HCEC 1CT (cell line): ENCODE measurements around the gene NAXD.
"Not testable (repeated sequence)": the region's sequence is repeated elsewhere in the genome, so short reads cannot be mapped to it uniquely, and the experiment has no call there.

ENCODE experiments used
- DNase-seq: peaks from one replicate; pipeline ENCODE4 v3.0.0-alpha.2; 2017

NAXD gene

DNA sequence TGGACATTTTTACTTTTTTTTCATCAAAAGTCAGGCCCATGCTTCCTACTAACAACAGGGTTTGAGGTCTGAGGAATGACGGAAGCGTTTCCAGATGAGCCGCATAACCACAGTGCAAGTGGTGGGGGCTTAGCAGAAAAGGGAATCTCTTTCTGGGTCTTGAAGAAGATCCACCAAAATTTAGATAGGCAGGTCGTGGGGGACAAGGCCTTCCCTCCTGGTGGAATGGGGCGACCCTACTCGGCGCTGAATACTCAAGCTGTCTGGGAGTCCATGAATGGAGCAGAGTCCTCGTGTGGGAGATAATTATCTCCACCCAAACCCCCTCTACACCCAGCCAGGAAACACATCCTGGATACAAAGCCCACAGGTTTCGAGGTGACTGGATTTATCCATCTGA lies 53.7 kb downstream of the NAXD start:
- no peak for DNase-seq

DNA sequence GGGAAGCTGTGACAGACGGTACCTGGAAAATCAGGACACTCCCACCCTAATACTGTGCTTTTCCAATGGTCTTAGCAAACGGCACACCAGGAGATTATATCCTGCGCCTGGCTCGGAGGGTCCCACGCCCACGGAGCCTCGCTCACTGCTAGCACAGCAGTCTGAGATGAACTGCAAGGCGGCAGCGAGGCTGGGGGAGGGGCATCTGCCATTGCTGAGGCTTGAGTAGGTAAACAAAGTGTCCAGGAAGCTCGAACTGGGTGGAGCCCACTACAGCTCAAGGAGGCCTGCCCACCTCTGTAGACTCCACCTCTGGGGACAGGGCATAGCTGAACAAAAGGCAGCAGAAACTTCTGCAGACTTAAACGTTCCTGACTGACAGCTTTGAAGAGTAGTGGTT lies 54.5 kb downstream of the NAXD start:
- DNase-seq, result not testable (repeated sequence)

DNA sequence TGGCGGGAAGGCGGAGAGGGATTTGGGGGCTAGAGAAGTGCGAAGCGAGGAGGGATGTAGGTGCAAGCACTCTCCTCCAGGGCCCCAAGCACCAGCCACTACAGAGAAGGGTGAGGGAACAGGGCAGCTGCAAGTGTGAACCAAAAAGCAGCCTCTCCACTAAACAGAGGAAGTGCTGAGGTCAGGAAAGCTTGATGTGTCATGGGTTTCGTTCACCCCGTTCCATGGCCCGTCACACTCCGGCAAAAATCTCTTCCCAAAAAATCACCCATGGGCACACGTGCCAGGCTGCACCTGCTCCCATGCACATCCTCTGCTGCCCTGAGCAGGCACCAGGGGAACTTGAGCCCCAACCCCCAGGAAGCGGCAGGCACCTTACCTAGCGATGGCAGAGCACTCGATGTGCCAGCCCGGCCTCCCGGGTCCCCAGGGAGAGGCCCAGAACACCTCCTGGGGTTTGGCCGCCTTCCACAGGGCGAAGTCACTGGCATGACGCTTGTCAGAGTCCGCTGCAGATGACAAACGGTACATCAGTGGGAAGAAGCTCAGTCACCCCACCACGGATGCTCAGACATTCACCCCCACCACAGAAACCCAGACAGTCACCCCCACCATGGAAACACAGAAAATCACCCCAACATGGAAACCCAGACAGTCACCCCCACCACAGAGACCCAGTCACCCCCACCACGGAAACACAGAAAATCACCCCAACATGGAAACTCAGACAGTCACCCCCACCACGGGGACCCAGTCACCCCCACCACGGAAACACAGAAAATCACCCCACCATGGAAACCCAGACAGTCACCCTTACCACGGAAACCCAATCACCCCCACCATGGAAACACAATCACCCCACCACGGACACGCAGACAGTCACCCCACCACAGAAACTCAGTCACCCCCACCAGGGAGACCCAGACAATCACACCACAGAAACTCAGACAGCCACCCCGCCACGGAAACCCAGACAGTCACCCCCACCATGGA lies 61.5 kb downstream of the NAXD start:
- DNase-seq, result no peak

DNA sequence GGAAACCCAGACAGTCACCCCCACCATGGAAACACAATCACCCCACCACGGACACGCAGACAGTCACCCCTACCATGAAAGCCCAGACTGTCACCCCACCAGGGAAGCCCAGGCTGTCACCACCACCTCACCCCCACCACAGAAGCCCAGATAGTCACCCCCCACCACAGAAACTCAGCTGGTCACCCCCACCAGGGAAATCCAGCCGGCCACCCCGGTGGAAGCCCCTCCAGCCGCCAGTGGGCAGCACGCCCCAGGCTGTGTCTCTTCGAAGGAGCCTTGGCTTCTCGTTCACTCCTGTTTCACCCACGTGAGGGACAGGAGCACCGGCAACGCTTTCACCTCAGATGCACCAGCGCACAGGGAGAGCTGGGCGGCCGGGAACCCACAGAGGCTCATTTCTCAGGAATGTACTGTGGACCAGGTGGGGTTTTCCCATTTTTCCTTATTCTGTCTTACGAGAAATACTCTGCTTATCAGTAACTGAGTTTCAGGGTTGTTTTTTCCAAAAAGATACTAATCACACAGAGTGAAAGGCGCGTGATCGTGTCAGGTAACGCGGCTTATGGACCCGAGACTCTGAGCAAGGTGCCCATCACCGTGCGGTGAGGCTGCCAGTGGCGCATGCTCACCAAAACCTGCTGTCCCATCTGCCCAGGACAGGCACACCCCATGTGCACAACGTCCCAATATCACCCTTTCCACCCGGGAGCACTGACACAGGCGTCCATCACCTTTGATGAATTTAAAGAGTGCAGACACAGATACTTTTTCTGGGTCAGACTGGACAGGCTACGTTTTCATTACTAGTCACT lies 62.6 kb downstream of the NAXD start:
- no peak for DNase-seq

GRCh38 chr13:110680852-110681251 lies 65.5 kb downstream of the NAXD start:
- DNase-seq, result no peak

DNA sequence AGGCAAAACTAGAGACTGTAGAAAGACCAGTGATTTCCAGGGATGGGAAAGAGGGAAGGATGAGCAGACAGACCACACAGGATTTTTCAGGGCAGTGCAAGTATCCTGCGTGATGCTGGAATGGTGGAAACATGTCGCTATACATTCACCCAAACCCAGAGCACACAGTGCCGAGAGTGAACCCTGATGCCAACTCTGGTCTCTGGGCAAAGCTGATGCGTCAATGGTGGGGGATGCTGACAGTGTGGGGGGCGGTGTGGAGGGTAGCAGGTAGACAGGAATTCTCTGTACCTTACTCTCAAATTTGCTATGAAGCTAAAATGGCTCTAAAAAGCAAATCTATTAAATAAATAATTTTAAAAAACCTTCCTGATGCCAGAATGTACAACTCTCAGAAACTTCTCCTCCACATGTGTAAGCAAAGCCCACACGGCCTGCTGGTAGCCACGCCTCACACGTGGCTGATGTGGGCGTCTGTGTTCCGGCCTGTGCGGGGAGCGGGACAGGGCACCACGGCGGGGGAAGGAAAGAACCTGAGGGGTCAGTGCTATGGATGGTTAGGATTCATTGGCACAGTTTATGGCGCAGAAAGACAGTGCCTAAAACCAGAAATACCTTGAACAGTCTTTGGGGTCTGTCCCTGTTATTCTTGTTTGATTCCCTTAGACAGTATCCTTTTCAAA lies 66.7 kb downstream of the NAXD start:
- DNase-seq, result no peak

GRCh38 chr13:110682746-110683145 lies 67.4 kb downstream of the NAXD start:
- DNase-seq, result no peak

GRCh38 chr13:110683203-110683883 lies 68.0 kb downstream of the NAXD start:
- DNase-seq, result no peak

- no peak for DNase-seq
Measured at GRCh38 chr13:110683921-110684320, 68.6 kb downstream of the NAXD start.

GRCh38 chr13:110684388-110685056 lies 69.2 kb downstream of the NAXD start:
- DNase-seq, result no peak

- no peak for DNase-seq
Measured at GRCh38 chr13:110685305-110686020, 70.1 kb downstream of the NAXD start.

DNA sequence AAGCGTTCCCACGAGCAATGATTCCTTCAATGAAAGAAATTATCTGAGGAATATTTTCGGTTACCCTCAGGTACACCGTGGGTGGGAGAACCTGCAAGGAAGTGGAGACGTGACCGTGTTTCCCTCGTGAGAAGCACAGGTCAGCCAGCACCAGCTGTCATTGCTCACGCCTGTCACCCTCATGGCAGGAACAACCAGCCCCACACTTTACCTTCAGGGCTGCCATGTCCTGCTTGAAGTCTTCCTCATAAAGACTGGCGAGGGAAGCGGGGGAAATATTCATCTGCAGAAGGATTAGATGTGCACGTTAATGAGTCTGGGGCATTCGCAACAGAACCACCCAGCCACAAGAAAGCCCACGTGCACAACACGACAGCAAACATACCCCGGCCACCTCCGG lies 72.4 kb downstream of the NAXD start:
- DNase-seq, result no peak

DNA sequence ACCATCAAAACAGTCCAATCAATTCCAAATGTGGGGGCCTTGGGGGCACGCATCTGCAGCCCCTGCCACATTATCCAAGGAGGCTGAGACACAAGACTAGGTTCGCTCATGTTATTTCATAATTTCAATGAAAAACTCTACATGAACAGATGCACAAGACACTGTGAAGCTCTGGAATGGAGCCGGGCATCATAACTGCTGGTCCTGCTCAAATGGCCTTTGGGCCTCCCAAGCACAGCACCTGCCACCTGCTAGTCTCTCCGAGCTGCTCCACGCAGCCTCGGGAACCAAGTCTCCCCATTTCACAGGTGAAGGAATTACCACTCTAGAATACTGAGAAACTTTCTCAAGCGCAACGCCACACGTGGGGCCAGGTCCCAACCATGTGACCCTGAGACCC lies 73.7 kb downstream of the NAXD start:
- DNase-seq, result no peak
